Measurements from ENCODE around the gene MACROH2A1.
"Not testable (repeated sequence)": the region's sequence is repeated elsewhere in the genome, so short reads cannot be mapped to it uniquely, and the experiment has no call there.

MACROH2A1 gene

GRCh38 chr5:135376961-135377624 lies 21.9 kb downstream of the MACROH2A1 start:
- no peak for DNase-seq

GRCh38 chr5:135375040-135375793 lies 23.8 kb downstream of the MACROH2A1 start:
- no peak for DNase-seq

GRCh38 chr5:135373736-135374515 lies 25.1 kb downstream of the MACROH2A1 start:
- DNase-seq = no peak

- no peak for DNase-seq
Measured at GRCh38 chr5:135372654-135373381, 26.2 kb downstream of the MACROH2A1 start.

- peak in 1 of 2 experiments; percentile 24 for DNase-seq
Measured at GRCh38 chr5:135371622-135372232, 27.3 kb downstream of the MACROH2A1 start.

GRCh38 chr5:135369952-135370351 lies 29.1 kb downstream of the MACROH2A1 start:
- no peak for DNase-seq

- no peak for DNase-seq
Measured at GRCh38 chr5:135367554-135367953, 31.5 kb downstream of the MACROH2A1 start.

GRCh38 chr5:135367076-135367475 lies 32.0 kb downstream of the MACROH2A1 start:
- DNase-seq = peak; percentile 65 to 76

GRCh38 chr5:135365281-135365680 lies 33.8 kb downstream of the MACROH2A1 start:
- DNase-seq = peak in 1 of 2 experiments; percentile 31

GRCh38 chr5:135364421-135365262 lies 34.4 kb downstream of the MACROH2A1 start:
- peak; percentile 8 to 47 for DNase-seq

GRCh38 chr5:135363342-135363741 lies 35.7 kb downstream of the MACROH2A1 start:
- DNase-seq = not testable (repeated sequence)

GRCh38 chr5:135362102-135362501 lies 36.9 kb downstream of the MACROH2A1 start:
- no peak for DNase-seq

GRCh38 chr5:135360278-135361274 lies 38.5 kb downstream of the MACROH2A1 start:
- DNase-seq = no peak

- DNase-seq = no peak
Measured at GRCh38 chr5:135359374-135360165, 39.5 kb downstream of the MACROH2A1 start.

- no peak for DNase-seq
Measured at GRCh38 chr5:135357685-135358084, 41.3 kb downstream of the MACROH2A1 start.

GRCh38 chr5:135356522-135357318 lies 42.3 kb downstream of the MACROH2A1 start:
- DNase-seq = no peak

GRCh38 chr5:135355169-135355568 lies 43.9 kb downstream of the MACROH2A1 start:
- no peak for DNase-seq
